ENCODE data around the gene XIAP. TPM values are rescaled to one million over a fixed set of nuclear protein-coding genes. Genes with fewer than 3 reads are reported as not detected.
"Not testable (repeated sequence)": the region's sequence is repeated elsewhere in the genome, so short reads cannot be mapped to it uniquely, and the experiment has no call there.

Gene XIAP
- total RNA-seq, result 24.9 TPM
- long read RNA-seq, full-length matches to known transcripts, result 3 of 5 reads
- long read RNA-seq, partial matches to known transcripts, result 0 of 5 reads
- long read RNA-seq, other reads (novel, unspliced or antisense), result 2 of 5 reads

DNA sequence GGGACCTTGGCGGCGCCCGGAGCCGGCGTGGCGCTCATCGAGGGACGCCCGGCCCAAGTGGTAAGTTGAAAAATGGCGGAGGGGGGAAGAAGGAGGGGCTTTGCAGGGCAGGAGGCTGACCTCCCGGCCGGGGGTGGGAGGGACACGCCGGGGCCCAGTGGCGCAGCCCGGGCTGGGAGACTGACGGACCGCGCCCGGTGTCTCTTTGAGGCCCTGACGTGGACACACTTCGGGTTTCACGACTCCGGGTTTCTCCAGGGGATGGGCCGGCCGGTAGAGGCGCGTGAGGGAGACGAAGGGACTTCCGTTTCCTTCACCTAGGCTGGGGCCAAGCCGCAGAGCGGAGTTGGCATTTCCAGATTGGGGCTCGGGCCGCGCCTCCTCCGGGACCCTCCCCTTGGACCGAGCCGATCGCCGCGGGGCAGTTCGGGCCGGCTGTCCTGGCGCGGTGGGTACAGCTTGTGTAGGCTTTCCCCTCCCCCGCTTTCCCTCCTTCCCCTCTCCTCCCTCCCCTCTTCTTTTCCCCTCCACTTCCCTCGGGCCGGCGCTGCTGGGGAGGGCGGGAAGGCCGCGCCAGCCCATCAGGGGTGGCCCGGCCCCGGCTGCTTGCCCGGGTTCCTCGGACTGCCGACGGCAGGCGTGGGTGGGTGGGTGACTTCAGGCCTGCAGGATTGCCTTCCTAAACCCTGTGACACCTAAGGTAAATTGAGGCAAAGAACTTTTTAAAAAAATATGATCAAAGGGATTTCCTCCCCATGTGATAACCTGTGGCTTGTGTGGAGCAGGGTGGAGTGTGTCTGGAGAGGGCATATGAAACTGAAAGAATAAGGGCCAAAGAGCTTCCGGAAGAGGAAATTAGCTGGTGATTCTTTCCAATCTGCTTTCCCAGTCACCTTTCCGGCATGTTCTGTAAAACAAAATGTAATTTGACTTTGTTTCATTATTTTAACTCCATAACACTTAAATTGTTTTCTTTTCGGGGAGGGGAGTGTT lies at the start of gene XIAP:
XIAP (plus strand) TSS at position 208 of the 993 bp plus-strand sequence. CDS start 25,610 bp downstream, outside the sequence.
- no peaks in the 10 kb centered on the region for H3K27me3 ChIP-seq (ENCODE audit: low read depth)
- peak within 1 kb of the TSS; percentile 97 for H3K27ac ChIP-seq (replicated peaks)
- intact Hi-C loops (cut with micrococcal nuclease), result no loop called here
- DNase-seq, result peak; percentile 82
- H3K9me3 ChIP-seq (replicated peaks), result no peaks in the 10 kb centered on the region
- peak within 1 kb of the TSS; percentile 79 for H3K4me3 ChIP-seq
- peaks cover 12% of the 10 kb centered on the region for H3K4me1 ChIP-seq
- no peaks in the 10 kb centered on the region for H3K36me3 ChIP-seq
- TF ChIP-seq, protein P1, sequence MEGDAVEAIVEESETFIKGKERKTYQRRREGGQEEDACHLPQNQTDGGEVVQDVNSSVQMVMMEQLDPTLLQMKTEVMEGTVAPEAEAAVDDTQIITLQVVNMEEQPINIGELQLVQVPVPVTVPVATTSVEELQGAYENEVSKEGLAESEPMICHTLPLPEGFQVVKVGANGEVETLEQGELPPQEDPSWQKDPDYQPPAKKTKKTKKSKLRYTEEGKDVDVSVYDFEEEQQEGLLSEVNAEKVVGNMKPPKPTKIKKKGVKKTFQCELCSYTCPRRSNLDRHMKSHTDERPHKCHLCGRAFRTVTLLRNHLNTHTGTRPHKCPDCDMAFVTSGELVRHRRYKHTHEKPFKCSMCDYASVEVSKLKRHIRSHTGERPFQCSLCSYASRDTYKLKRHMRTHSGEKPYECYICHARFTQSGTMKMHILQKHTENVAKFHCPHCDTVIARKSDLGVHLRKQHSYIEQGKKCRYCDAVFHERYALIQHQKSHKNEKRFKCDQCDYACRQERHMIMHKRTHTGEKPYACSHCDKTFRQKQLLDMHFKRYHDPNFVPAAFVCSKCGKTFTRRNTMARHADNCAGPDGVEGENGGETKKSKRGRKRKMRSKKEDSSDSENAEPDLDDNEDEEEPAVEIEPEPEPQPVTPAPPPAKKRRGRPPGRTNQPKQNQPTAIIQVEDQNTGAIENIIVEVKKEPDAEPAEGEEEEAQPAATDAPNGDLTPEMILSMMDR (IDR thresholded peaks at IDR 0.05; ENCODE audit: borderline replicate concordance), result no peak

DNA sequence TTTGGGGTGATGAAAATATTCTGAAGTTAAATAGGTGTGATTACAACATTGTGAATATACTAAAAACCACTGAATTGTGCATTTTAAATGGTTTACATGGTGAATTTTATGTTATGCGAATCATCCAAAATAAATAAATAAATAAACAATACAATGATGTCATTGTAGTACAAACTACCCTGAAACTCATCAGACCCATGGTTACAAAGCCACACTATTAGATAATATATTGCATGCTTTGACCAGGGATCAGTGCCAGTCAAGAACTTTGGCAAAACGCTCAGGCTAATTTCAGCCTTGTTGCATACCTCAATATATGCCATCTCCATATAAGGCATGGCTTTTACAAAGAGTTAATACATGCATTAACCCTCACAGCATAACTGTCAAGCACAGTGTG lies 45.5 kb upstream of the XIAP start:
- no peaks in the 10 kb centered on the region for H3K4me1 ChIP-seq
- no peak for DNase-seq
- H3K27me3 ChIP-seq (ENCODE audit: low read depth), result no peaks in the 10 kb centered on the region
- no peak overlapping the region for H3K4me3 ChIP-seq
- TF ChIP-seq, protein P1 (IDR thresholded peaks at IDR 0.05; ENCODE audit: borderline replicate concordance), result no peak
- no peak overlapping the region for H3K27ac ChIP-seq (replicated peaks)
- intact Hi-C loops (cut with micrococcal nuclease), result no loop called here
- no peaks in the 10 kb centered on the region for H3K36me3 ChIP-seq
- H3K9me3 ChIP-seq (replicated peaks), result no peaks in the 10 kb centered on the region

DNA sequence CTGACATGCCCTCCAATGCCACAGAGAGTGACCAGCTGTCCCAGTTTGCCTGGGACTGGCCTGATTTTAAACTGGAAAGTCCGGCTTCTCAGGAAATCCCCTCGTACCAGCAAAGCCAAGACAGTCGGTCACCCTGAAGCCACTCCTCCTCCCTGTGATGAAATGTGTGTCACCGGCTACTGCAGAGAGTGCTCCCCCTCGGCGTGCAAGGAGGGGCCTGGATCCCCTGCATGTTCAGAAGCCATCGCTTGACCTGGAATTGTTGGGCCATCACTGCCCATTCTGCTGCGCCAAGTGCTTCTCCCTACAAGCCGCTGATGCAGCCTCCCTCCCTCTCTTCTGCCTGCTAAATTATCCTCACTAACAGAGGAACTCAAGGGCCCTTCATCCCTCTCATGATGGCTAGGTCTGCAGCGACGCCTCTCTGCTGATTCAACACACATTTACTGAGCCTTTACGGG lies 44.9 kb upstream of the XIAP start:
- H3K27me3 ChIP-seq (ENCODE audit: low read depth); intact Hi-C loops (cut with micrococcal nuclease); H3K9me3 ChIP-seq (replicated peaks); H3K36me3 ChIP-seq; H3K4me3 ChIP-seq; DNase-seq; H3K27ac ChIP-seq (replicated peaks); H3K4me1 ChIP-seq: not testable (repeated sequence)

DNA sequence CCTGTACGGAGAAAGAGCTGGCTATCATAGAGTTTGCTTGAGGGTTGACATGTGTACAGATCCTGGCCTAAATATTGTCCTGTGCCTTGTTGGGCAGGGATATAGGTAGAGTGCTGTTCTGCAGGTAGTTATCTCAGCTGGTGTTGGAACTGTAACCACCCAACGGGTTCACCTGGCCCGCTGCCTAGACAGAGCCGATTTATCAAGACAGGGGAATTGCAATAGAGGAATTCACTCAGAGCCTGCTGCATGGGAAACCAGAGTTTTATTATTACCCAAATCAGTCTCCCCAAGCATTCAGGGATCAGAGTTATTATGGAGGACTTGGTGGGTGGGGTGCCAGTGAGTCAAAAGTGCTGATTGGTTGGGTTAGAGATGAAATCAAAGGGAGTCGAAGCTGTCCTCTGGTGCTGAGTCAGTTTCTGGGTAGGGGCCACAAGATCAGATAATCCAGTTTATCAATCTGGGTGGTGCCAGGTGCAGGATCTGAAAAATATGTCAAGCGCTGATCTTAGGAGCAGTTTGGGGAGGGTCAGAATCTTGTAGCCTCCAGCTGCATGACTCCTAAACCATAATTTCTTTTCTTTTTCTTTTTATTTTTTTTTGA lies 42.5 kb upstream of the XIAP start:
- no peaks in the 10 kb centered on the region for H3K27me3 ChIP-seq (ENCODE audit: low read depth)
- no peaks in the 10 kb centered on the region for H3K9me3 ChIP-seq (replicated peaks)
- intact Hi-C loops (cut with micrococcal nuclease), result no loop called here
- no peaks in the 10 kb centered on the region for H3K4me1 ChIP-seq
- TF ChIP-seq, protein P1 (IDR thresholded peaks at IDR 0.05; ENCODE audit: borderline replicate concordance), result no peak
- DNase-seq, result no peak
- no peak overlapping the region for H3K4me3 ChIP-seq
- no peaks in the 10 kb centered on the region for H3K36me3 ChIP-seq
- H3K27ac ChIP-seq (replicated peaks), result no peak overlapping the region

DNA sequence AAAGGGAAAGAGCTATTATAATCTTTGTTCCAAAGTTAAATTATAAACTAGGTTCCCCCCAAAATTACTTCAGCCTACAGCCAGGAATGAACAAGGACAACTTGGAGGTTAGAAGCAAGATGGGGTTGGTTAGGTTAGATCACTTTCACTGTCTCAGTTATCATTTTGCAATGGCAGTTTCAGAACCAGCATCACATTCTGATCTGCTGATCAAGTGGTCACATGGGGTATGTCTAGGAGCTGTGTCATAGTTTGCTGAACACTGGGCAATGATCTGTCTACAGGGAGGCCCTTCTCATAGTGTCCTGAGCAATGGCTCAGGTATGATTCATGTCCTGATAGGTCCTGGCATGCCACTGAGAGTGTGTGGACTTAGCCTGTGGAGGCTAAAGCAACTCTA lies 41.6 kb upstream of the XIAP start:
- H3K9me3 ChIP-seq (replicated peaks), result no peaks in the 10 kb centered on the region

More for the DNA sequence above, 41.6 kb upstream of the XIAP start:
- no peaks in the 10 kb centered on the region for H3K27me3 ChIP-seq (ENCODE audit: low read depth)
- no peaks in the 10 kb centered on the region for H3K36me3 ChIP-seq
- no peak overlapping the region for H3K4me3 ChIP-seq
- no peak overlapping the region for H3K27ac ChIP-seq (replicated peaks)
- no peak for DNase-seq
- TF ChIP-seq, protein P1 (IDR thresholded peaks at IDR 0.05; ENCODE audit: borderline replicate concordance), result no peak
- intact Hi-C loops (cut with micrococcal nuclease), result no loop called here
- no peaks in the 10 kb centered on the region for H3K4me1 ChIP-seq
